ENCODE measurements around the gene PPP1R8. TPM values are rescaled to one million over a fixed set of nuclear protein-coding genes. Genes with fewer than 3 reads are reported as not detected.

PPP1R8 gene
- total RNA-seq, 4 donors from 2014 or later = 15.1 to 32.9 (median 28.0) TPM

DNA sequence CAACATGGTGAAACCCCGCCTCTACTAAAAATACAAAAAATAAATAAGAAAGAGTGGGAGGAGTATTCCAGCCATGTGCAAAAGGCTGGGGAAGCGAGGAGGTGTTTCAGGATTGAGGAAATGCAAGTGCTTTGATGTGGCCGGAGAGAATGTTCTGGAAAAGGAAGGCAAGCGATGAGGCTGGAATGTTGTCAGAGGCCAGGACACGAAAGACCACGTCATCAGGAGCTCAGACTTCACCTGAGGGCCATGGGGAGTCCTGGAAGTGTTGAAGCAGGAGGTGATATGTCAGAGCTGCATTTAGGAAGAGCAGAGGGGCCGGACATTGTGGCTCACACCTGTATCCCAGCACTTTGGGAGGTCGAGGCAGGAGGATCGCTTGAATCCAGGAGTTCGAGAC, 30.9 kb downstream of the PPP1R8 start:
- TF ChIP-seq POLR2A (IDR thresholded peaks at IDR 0.05) = no peak
- no peak for TF ChIP-seq POLR2AphosphoS5 (IDR thresholded peaks at IDR 0.05)
- TF ChIP-seq EP300 (IDR thresholded peaks at IDR 0.05; ENCODE audit: low read depth) = no peak
- TF ChIP-seq, protein P1, sequence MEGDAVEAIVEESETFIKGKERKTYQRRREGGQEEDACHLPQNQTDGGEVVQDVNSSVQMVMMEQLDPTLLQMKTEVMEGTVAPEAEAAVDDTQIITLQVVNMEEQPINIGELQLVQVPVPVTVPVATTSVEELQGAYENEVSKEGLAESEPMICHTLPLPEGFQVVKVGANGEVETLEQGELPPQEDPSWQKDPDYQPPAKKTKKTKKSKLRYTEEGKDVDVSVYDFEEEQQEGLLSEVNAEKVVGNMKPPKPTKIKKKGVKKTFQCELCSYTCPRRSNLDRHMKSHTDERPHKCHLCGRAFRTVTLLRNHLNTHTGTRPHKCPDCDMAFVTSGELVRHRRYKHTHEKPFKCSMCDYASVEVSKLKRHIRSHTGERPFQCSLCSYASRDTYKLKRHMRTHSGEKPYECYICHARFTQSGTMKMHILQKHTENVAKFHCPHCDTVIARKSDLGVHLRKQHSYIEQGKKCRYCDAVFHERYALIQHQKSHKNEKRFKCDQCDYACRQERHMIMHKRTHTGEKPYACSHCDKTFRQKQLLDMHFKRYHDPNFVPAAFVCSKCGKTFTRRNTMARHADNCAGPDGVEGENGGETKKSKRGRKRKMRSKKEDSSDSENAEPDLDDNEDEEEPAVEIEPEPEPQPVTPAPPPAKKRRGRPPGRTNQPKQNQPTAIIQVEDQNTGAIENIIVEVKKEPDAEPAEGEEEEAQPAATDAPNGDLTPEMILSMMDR (IDR thresholded peaks at IDR 0.05) = no peak
- WGBS, 2 donors (ENCODE audit: low coverage in 1 of 2) = 87 to 91% methylated on average over 10 of the region's 10 CpGs
- no peaks in the 10 kb centered on the region for H3K36me3 ChIP-seq
- no peaks in the 10 kb centered on the region for H3K27me3 ChIP-seq
- H3K4me1 ChIP-seq = peaks cover 0 to 9% (median 2%) of the 10 kb centered on the region in 4 donors
- DNase-seq = no peak
- no peak overlapping the region for H3K4me3 ChIP-seq
- in situ Hi-C loops (cut with MboI; ENCODE audit: low pct_ligation_motif_present in 1 of 4, low pct_unique_long_range_greater_than_20kb in 1 of 4, low sequenced_read_pairs in 3 of 4) = loop anchor here in 3 of 4 donors (5.0 to 25.0 kb wide), 4 partner anchors 113 to 351 kb away; no protein-coding TSS in a partner anchor
- no peaks in the 10 kb centered on the region for H3K9me3 ChIP-seq
- intact Hi-C loops (cut with DNase I; ENCODE audit: low total_unique reads) = loop anchor here (2.0 to 5.0 kb wide), 2 partner anchors 15 to 116 kb away; no protein-coding TSS in a partner anchor
- H3K27ac ChIP-seq = no peak overlapping the region

DNA sequence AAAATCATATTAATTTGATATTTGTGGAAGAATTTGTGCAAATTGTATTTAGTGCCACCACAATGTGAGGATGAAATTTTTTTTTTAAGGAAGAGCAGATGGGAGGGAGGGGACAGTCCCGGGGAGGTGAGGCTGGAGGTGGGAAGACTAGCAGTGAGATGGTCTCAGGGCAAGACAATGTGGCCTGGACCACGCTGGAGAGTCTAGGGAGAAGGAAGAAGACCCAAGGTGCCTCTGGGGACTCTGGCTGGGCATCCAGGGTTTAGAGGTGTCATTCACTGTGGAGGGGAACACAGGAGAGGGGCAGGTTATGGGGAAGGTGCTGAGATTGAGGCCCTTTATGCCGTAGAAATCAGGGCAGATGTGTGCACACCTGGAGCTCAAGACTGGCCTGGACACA, 31.4 kb downstream of the PPP1R8 start:
- Histone ChIP-seq H3K27me3 (no peaks in the 10 kb centered on the region), H3K4me1 (peaks cover 0 to 9% (median 2%) of the 10 kb centered on the region in 4 donors), H3K27ac (peak overlapping the region; percentile 50 to 66 (median 55)), H3K9me3 (no peaks in the 10 kb centered on the region), H3K4me3 (no peak overlapping the region), H3K36me3 (no peaks in the 10 kb centered on the region)
- TF ChIP-seq POLR2AphosphoS5 (IDR thresholded peaks at IDR 0.05) = no peak
- in situ Hi-C loops (cut with MboI; ENCODE audit: low pct_ligation_motif_present in 1 of 4, low pct_unique_long_range_greater_than_20kb in 1 of 4, low sequenced_read_pairs in 3 of 4) = loop anchor here in 3 of 4 donors (5.0 to 25.0 kb wide), 4 partner anchors 113 to 350 kb away; no protein-coding TSS in a partner anchor
- intact Hi-C loops (cut with DNase I; ENCODE audit: low total_unique reads) = loop anchor here (5.0 kb wide), 1 partner anchor 115 kb away; no protein-coding TSS in a partner anchor
- no peak for DNase-seq
- WGBS, 2 donors (ENCODE audit: low coverage in 1 of 2) = 77 to 100% methylated on average over 1 to 3 of the region's 3 CpGs

DNA sequence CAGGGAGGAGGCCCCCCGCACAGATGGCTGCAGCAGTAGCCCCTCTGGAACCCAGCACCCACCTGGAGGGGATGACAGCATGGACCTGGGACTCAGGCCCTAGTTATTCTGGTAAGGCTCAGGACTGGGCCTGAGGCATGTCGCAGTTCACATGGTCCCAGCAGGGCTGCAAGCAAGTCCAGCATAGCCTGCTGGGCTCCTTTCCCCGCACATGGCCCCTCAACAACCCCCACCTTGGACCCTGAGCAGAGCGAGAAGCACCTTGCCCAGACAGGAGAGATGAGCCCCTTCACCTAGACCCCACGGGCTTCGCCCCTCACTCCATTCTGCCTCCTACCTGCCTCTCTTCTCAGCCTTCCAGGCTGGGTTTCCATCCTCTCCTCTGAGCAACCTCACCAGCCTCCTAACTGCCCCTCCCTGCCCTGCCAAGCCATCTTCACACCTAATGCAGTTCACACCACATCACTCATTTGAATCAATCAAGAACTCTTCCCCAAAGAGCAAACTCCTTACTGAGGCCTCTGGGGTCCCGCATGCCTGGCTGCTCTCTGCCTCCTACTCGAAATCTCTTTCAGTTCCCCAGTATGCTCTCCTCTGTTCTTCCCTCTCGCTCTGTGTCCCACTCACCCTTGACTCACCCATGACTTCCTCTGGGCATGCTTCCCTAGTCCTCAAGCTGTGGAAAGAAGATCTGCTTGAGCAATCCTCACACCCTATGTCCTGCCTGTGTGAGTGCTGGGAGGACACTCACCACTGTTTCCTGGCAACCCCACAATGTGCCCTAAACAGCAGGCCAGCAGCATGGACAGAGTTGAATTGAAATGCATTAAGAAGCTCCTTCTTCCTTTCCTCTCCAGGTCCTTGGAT, 32.3 kb downstream of the PPP1R8 start:
- no peaks in the 10 kb centered on the region for H3K27me3 ChIP-seq
- TF ChIP-seq EP300 (IDR thresholded peaks at IDR 0.05; ENCODE audit: low read depth) (no peak), POLR2AphosphoS5 (IDR thresholded peaks at IDR 0.05) (peak; percentile 32 to 63 (median 61)), POLR2A (IDR thresholded peaks at IDR 0.05) (peak; percentile 36)
- in situ Hi-C loops (cut with MboI; ENCODE audit: low pct_ligation_motif_present in 1 of 4, low pct_unique_long_range_greater_than_20kb in 1 of 4, low sequenced_read_pairs in 3 of 4) = loop anchor here in 3 of 4 donors (5.0 to 25.0 kb wide), 4 partner anchors 112 to 349 kb away; no protein-coding TSS in a partner anchor
- 68 to 83% methylated on average over 3 to 9 of the region's 9 CpGs for WGBS, 2 donors (ENCODE audit: low coverage in 1 of 2)
- intact Hi-C loops (cut with DNase I; ENCODE audit: low total_unique reads) = loop anchor here (5.0 kb wide), 1 partner anchor 114 kb away; no protein-coding TSS in a partner anchor
- H3K36me3 ChIP-seq = no peaks in the 10 kb centered on the region
- H3K4me3 ChIP-seq = no peak overlapping the region
- peak overlapping the region; percentile 53 to 66 (median 56) for H3K27ac ChIP-seq
- H3K9me3 ChIP-seq = no peaks in the 10 kb centered on the region
- H3K4me1 ChIP-seq = peaks cover 0 to 9% (median 2%) of the 10 kb centered on the region in 4 donors
- peak; percentile 45 for DNase-seq

DNA sequence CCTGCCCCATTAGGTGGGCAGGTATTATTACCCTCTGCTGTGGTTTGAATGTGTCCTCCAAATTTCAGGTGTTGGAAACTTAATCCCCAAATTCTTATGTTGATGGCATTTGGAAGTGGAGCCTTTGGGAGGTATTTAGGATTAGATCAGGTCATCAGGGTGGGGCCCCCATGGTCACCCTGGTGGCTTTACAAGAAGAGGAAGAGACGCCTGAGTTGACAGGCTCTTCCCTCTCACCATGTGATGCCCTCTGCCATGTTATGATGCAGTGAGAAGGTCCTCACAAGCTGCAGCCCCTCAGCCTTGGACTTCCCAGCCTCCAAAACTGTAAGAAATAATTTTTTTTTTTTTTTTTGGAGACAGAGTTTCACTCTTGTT, 32.9 kb downstream of the PPP1R8 start:
- Histone ChIP-seq H3K27me3 (no peaks in the 10 kb centered on the region), H3K9me3 (no peaks in the 10 kb centered on the region), H3K36me3 (no peaks in the 10 kb centered on the region), H3K4me3 (no peak overlapping the region), H3K27ac (peak overlapping the region; percentile 36 to 57 (median 55)), H3K4me1 (peaks cover 0 to 7% (median under 1%) of the 10 kb centered on the region in 4 donors)
- no peak for DNase-seq
- WGBS, 2 donors (ENCODE audit: low coverage in 1 of 2) = 60 to 72% methylated on average over 1 of the region's 1 CpG
- intact Hi-C loops (cut with DNase I; ENCODE audit: low total_unique reads) = loop anchor here (5.0 kb wide), 1 partner anchor 114 kb away; no protein-coding TSS in a partner anchor
- TF ChIP-seq POLR2A (IDR thresholded peaks at IDR 0.05) (no peak), EP300 (IDR thresholded peaks at IDR 0.05; ENCODE audit: low read depth) (no peak), POLR2AphosphoS5 (IDR thresholded peaks at IDR 0.05) (no peak)
- TF ChIP-seq, protein P1 (IDR thresholded peaks at IDR 0.05) = no peak
- in situ Hi-C loops (cut with MboI; ENCODE audit: low pct_ligation_motif_present in 1 of 4, low pct_unique_long_range_greater_than_20kb in 1 of 4, low sequenced_read_pairs in 3 of 4) = loop anchor here in 3 of 4 donors (5.0 to 25.0 kb wide), 4 partner anchors 111 to 349 kb away; no protein-coding TSS in a partner anchor
